Renal cortical epithelial cell (primary cell): ENCODE results near the gene MYRIP. TPM values are rescaled to one million over a fixed set of nuclear protein-coding genes. Genes with fewer than 3 reads are reported as not detected.
"Not testable (repeated sequence)": the region's sequence is repeated elsewhere in the genome, so short reads cannot be mapped to it uniquely, and the experiment has no call there.

Experiments
- DNase-seq: peaks from one replicate; pipeline ENCODE4 v3.0.0-alpha.2; 2011; ENCODE audit warnings: low read depth
- total RNA-seq: library from RNA; depleted of rRNA; stranded (reverse); fragments of >200 nt; gene quantifications from 2 replicates; pipeline ENCODE4 v1.2.3, GENCODE V29; 2014

Gene MYRIP
- total RNA-seq, 1 donor from 2014 or later: 0.35 TPM

DNA sequence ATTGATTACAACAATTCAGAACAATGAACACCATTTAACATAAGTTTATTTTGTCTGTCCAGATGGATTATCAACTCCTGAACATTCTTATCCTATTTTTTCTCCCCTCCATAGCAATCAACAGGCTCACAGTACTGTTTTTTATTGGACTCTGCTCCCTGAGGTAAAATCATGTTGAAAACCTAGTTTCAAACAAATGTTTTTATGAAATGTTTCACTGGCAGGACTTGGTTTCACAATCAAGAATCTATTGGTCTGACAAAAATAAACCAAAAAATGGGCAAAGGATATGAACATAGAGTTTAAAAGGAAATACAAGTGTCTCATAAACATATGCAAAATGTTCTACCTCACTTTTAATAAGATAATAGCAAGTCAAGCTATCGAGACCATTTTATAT is 2.6 kb upstream of the MYRIP start:
- DNase-seq: no peak

DNA sequence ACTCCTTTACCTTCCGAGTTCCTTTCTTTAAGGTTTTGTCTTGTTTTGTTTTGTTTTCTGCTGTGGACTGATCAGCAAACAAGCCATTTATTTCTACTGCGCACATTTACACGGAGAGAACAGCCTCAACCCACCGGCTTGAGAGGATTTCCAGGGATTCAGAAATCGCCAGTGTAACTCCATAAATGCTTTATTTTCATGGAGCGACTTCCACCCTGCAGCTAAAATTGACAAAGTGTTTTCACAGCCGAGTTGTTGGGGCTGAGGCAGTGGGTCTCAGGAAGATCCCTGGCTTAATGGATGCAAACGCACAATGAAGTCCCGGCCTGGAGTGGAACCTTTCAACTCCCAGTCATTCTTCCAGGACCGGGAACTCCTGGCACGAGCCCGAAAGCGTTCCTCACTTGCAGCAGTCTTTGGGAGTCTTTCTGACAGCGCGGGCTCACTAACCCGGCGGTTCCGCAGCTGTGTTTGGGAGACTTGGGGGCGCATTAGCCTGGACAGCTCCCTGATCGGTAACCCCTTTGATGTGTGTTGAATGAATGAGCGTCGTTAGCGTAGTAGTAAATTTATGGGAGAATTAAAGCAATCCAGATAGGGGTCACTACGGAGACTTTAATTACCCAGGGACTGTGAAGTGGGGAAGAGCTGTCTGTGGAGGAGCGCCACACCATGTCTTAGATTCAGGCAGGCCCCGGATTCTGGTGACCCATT is 785 bp upstream of the MYRIP start:
- peak; percentile 4 for DNase-seq

DNA sequence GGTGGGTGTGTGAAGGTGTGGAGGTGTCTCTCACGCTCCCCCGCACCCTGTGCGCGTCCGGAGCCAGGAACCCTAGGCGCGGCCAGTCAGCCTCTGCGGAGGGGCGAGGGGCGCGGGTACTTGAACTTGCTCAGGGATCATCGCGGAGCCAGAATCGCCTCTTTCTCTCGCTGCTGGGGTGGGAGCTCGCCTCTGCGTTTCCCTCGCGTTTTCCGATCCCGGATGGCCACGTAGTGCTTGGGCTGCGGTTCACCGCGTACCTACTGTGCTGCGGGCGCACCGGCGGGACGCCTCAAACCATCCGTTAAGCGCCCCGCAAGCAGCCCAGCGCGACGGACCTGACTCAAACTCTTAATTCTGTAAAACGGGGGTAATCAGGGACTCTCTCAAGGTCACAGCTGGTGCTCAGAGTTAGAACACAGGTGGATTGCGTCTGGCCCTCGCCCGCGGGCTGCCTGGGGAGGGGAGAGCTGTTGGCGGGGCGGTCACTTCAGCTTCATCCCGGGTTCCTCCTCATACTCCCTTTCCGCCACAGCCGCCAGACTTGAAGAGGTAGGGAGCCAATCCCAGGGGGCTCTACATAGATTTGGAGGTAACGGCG is 686 bp downstream of the MYRIP start:
- DNase-seq: no peak

DNA sequence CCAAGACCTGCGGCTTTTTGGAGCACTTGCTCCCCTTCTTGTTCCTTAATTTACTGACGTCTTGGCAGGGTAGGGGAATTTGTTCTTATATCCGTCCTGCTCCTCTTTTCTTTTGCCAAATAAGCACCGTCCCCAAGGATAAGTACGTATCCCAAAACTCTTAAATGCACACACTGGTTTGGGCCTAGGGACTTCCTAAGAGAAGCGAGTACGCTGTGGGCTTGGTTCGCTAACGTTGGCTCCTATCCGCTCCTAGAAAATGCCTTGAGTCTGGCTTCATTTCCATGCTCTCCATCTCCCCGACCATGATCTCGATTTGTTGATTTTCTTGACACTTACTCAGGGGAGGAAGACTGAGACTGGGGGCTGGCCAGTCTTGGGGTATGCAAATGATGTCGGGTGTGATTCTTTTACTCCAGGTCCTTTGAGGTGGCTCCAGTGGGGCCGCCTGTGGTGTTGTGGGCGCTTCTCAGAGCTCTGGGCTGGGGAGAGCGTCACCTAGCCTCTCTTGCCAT is 1.3 kb downstream of the MYRIP start:
- no peak for DNase-seq

DNA sequence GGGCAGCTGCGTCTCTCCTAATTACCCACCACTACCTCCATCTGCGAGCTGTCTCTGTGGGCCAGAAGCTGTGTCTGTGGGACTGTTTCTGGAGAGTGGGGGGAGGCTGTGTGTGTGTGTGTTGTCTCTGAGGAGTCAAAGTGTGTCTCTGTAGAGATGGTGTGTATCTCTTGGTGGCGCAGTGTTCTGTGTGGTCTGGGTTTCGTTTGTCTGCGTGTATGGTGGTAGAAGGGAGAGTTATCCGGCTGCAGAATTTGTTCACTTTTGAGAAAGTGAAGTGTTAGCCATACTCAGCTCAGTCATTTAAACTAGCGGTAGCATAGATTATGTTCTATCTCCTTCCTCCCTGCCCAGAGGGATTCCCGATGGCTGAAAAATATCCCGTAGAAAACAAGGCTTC is 2.2 kb downstream of the MYRIP start:
- DNase-seq: no peak

DNA sequence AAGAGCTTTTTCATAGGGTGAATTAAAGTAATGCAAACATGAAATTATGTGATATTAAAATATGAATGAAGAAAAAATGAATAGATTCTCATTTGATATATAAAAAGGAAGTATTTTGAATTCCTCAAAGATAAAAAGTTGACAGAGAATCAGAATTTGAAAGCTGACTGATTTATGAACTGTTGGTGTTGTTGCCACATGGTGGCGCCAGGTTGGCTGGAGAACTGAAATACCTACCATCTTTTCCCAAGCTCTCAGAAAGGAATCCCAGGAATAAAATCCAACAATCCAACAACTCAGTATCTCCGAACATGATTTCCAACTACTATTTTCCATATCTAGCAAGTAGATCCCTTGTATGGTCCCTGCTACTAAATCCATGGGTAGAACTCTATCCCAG is 3.1 kb downstream of the MYRIP start:
- DNase-seq: peak; percentile 27

DNA sequence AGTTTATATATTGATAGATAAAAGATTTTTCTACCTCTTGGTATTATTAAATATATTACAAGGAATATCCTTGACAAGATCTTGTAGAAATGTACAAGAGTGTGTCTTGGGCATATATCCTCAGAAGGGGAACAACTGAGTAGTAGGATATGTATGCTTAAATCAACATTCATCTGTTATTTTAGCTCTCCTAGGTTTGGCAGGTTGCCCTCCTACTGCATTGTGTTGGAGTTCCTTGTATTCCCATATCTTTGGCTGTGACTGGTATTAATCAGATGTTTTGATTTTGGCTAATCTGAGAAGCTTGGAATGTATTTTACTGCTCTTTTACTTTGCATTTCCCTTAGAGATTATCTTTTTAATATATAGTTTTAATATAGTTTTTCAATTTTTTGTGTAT is 4.6 kb downstream of the MYRIP start:
- DNase-seq: peak; percentile 60

DNA sequence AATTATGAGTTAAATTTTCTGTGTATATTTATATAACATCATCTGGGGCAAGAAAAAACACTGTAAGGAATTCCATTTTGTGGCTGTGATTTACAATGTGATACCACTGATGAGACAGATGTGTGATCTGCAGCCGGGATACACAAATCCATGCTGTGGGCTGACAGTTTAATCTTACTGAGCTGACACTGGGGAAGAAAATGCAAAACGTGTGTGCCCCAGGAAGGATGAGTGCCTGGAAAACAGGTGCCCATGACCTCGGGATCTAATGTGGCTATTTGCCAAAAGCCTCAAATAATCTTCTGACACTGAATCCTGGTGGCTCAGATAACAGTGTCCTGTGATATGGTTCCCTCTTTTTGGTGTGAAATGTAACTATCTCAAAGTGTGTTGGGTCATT is 10.5 kb downstream of the MYRIP start:
- no peak for DNase-seq

DNA sequence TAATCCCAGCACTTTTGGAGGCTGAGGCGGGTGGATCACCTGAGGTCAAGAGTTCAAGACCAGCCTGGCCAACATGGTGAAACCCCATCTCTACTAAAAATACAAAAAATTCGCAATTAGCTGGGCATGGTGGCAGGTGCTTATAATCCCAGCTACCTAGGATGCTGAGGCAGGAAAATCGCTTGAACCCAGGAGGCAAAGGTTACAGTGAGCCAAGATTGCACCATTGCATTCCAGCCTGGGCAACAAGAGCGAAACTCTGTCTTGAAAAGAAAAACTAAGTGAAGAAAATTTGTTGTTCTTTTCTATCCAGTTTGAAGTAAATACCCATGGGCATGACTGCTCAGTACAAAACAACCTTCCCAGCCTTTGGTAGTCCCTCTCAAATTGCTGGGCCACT is 24.4 kb downstream of the MYRIP start:
- DNase-seq: not testable (repeated sequence)

DNA sequence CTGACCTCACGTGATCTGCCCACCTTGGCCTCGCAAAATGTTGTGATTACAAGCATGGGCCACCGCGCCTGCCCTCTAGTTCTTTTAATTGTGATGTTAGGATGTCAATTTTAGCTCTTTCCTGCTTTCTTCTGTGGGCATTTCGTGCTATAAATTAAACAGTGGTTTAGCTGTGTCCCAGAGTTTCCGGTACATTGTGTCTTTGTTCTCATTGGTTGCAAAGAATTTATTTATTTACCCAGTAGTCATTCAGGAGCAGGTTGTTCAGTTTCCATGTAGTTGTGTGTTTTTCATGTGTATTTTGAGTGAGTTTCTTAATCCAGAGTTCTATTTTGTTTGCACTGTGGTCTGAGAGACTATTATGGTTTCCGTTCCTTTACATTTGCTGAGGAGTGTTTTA is 30.1 kb downstream of the MYRIP start:
- DNase-seq: no peak

DNA sequence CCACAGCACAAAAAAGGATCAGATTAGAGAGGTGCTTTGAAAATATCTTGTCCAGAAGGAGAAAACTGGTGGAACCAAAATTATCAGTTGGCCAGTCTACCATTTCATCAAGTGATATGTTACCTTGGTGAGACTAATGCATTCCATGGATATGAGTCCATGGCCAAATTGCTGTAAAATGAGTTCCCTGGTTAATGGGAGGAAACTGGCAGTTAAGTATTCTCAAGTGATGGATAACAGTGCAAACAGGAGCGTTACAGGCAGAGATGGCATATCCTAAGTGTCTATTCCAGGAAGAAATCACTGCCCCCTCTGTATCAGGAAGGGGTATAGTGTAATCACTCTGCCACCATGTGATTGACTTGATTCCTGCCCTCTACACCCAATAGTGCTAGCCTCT is 34.0 kb downstream of the MYRIP start:
- peak; percentile 7 for DNase-seq

DNA sequence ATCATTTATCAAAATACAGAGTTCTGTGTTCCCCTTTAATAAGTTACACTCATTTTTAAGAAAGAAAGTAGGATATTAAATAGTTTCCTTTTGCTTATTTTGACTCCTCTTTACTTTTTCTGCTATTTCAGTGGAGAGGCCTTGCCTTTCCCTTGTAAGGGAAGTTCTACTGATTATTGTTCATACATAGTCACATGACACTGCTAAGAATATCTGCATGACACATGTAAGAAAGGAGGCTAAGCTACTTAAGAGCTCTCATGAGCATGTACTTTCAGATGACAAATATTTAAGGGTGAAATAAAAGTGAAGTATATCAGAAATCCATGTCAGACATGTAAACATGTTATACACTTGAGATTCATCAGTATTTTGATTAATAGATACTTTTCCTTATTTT is 39.0 kb downstream of the MYRIP start:
- DNase-seq: no peak

DNA sequence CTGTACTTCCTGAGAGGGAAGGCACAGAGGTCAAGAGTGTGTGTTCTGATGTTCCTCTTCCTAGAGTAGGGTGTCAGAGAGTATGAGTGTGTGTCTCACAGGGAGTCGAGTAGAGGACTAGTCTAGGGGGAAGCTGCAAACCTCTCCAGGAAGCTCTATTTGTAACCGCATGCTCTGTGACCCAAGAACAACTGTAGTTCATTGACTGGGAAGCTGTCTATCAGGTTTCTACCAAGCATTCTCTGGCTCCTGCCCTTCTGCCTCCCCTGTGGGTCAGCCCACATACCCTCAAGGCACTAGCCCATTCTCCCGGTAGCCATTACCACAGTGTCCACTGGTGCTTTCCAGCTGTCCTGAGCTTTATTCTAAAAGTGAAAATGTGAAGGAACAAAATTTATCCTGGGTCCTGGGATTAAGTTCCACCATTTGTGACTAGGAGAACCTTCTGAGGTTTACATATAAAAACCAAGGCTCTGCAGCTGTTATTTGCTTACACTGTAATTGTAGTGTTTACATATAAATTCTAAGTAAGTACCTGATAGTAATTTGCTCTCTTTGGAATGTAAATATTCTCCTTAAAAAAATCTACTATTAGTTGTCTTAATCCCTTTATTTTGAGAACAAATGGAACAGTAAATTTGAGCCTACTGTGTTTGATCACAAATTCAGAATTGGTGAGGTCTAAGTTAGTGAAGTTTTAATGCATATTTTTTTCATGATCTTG is 40.7 kb downstream of the MYRIP start:
- peak; percentile 21 for DNase-seq

DNA sequence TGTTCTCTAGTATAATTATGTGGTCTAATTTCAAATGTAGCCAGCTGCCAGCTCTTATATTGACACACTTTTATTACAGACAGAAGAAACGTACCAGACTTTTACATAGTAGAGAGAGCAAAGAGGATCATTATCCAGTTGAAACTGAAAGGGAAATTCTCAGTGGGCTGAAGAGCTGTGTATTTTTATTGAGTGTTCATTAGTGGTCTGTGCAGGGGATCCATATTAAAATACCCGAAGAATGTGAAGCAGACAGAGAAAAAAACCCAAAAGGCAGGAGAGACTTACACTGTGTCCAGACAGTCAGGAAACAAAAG is 41.3 kb downstream of the MYRIP start:
- no peak for DNase-seq

DNA sequence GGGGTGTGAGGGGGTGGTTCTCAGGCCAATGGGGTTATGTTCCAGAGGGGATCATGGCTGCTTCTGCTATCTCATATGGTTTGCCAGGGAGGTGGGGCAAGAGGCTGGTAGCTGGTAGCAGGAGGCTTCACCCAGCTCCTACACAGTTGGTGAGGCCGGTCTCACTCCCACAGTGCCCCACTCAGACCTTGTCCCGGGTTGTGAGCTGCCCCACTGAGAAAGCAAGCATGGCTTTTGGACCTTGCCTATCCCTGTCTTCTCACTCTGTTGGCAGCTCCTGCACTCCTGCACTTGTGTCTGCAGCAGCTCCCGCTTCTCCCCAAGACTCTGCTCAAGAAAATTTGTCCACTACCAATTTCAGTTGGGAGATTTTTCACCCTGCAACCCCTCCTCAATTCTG is 46.1 kb downstream of the MYRIP start:
- DNase-seq: no peak

DNA sequence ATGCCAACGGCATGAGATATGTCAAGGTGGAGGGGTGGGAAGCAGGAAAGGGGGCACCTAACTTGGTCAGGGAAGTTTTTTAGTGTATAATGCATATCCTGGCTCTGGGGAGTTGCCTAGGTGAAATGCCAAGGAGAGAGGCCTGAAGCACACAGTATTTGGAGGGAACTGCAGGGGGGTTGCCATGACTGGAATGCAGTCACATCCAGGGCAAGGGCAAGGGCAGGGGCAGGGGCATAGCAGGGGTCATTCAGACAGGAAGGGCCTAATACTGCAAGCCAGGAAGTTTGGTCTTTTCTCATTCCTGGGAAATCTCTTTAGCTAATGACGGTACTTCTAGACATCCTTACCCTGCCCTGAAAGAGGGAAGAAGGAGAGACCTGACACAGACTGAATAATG is 60.5 kb downstream of the MYRIP start:
- DNase-seq: no peak

DNA sequence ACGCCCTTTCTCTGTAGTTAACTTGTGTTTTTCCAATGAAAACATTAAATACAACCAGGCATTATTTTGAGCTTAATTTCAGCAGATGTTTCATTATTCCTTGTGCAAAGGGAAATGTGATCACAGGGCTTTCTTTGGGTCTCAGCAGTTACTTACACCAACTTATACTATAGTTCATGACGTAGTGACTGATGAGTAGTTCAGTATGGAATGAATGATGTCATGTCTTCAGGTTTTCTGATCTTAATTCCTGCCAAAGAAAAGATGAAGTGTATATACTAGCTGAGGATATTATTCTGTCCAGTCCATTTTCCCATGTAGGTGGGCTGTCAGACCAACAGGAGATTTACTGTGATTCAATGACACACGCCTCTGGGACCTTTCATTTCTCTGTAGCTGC is 61.3 kb downstream of the MYRIP start:
- DNase-seq: no peak

DNA sequence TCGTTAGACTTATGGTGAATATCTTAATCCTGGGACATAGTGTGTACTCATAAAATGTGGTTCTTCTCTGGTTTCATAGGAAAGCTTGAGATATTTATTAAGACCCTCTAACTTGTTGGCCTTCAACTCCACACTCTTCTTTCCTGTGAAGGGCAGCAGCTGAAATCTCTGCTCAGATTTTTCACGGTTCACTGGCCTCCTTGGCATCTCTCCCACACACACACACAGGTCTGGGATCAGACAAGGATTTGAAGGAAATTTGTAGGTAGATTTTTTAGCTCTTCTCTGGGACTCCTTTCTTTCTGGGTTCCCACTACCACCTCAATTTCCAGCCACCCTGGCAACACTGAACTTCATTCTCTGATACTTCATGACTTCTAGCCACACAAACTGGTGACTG is 70.2 kb downstream of the MYRIP start:
- peak; percentile 66 for DNase-seq

DNA sequence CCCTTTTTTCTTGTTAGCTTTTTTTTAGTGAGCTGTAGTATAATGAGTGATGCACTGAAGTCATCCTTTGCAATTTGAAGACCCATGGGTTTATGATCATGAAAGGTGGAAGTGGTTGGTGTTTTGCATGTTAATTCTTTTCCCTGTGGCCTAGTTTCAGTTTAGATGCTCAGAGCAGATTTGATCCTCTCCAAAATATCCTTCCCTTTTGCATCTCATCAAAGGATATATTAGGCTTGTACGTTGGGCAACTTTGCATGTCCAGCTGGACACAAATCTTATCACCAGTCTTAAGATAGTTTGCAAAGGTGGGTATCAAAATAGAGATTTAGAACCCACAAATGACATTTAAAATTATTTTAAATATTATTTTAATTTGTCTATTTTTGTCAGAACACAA is 72.7 kb downstream of the MYRIP start:
- DNase-seq: no peak

DNA sequence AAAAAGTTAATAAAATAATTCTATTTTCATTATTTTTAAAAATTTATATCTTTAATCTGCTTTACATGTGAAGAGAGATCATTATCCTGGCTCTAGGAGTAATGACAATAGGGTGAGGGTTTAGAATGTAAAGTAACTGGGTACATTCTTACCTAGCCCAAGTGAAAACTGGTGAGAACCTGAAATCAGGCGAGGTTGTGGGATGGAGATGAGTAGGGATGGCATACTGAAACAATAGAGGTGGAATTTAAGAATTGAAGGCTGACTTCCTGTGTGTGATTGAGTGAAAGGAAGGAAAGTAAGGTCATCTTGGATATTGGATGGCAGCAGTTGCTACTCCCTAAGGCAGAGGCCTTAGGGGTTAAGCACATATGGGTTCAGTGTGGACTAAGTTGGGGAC is 82.7 kb downstream of the MYRIP start:
- no peak for DNase-seq

DNA sequence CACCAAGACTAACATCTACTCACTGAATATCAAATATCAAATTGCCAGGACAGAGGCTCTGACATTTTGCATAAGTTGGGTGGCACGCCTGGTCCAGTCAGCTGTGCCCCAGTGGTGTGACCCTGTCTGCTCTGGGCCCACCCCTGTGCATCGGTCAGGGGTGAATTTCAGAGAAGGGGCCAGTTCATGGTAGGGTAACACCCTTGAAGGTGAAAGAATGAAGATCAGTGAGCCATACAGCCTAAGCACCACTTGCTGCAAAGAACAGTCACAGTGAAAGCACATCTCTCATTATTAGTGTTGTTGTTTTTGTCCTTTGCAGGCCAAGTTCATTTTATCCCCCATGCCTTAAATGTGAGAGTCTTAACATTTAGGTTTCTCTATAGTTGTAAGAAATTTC is 86.8 kb downstream of the MYRIP start:
- no peak for DNase-seq

DNA sequence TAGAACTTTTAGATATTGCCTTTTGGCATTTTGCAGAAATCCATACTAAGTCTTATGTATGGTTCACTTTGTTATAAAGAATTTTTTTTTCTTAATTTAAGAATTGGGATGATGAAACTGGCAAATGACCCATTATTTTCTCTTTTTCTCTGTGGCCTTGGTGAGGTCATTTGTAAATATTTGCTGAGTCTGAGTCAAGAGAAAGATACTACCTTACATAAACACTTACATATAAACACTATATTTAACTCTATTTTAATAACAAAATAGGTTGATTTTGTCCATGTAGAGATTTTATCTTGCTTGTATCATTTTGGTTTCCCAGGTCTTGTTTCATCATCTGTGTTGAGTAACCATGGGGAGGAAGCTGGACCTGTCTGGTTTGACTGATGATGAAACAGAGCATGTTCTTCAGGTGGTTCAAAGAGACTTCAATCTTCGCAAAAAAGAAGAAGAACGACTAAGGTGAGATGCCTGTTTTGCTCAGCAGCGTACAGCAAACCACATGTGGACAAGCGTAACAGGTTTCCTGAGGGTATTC is 91.1 kb downstream of the MYRIP start:
- DNase-seq: no peak

DNA sequence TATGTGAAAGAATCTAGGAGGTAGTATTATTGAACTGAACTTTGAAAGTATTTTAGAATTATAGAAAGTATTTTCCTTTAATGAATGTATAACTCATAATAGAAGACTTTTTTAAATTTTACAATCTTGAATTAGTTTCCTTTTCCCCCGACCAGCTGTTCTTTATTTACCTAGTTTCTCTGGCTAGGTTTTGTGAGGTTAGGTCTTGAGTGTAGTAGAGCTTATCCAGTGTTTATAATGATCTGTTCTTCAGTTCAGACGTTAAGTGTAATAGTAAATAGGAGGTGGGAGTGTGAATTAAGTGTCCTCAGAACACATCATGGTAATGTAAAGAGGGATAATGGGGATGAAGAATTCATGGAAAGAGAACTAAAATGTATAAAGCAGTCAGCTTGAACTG is 93.8 kb downstream of the MYRIP start:
- DNase-seq: no peak
